Peyer's patch (tissue), 4 donors: ENCODE data around the gene TRIO.

Source experiments
- POLR2A ChIP-seq, 2 donors: fragments of 450-650 bp; IDR thresholded peaks; one replicate each; pipeline ENCODE4 v1.5.1; 2017; ENCODE audit warnings: antibody characterized with exemption in 2 of 2, mild to moderate bottlenecking in 2 of 2, moderate library complexity in 2 of 2
- TF ChIP-seq, protein P1 (sequence below), 6 experiments: fragments of 450-650 bp in 4 of 6; fragments of 200-600 bp in 2 of 6; sonication (generic) in 1 of 6; IDR thresholded peaks; one replicate each; pipeline ENCODE4 v1.5.1; 2017 to 2019; ENCODE audit warnings: antibody characterized with exemption in 6 of 6, mild to moderate bottlenecking in 3 of 6, moderate library complexity in 1 of 6

DNA sequence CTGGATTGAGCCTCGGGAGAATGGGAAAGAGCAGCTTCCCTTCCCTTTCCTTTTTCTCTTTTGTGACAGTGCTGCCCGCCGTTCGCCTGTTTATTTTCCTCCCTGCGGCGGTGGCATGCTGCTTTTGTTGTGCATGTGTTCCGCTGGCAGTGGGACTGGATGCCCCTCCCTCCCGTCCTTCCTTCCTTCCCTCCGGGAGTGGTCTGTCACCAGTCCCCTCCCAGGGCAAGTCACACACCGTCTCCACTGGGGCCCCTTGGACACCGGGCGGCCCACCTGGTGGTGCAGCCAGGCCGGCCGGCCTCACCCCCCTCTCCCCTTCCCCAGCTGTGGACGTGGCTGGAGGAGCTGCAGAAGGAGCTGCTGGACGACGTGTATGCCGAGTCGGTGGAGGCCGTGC is 214.7 kb downstream of the TRIO start:
- TF ChIP-seq, protein P1, sequence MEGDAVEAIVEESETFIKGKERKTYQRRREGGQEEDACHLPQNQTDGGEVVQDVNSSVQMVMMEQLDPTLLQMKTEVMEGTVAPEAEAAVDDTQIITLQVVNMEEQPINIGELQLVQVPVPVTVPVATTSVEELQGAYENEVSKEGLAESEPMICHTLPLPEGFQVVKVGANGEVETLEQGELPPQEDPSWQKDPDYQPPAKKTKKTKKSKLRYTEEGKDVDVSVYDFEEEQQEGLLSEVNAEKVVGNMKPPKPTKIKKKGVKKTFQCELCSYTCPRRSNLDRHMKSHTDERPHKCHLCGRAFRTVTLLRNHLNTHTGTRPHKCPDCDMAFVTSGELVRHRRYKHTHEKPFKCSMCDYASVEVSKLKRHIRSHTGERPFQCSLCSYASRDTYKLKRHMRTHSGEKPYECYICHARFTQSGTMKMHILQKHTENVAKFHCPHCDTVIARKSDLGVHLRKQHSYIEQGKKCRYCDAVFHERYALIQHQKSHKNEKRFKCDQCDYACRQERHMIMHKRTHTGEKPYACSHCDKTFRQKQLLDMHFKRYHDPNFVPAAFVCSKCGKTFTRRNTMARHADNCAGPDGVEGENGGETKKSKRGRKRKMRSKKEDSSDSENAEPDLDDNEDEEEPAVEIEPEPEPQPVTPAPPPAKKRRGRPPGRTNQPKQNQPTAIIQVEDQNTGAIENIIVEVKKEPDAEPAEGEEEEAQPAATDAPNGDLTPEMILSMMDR (IDR thresholded peaks at IDR 0.05) = no peak
- TF ChIP-seq POLR2A (IDR thresholded peaks at IDR 0.05) = no peak
